ENCODE results near the gene EFHC1. TPM values are rescaled to one million over a fixed set of nuclear protein-coding genes. Genes with fewer than 3 reads are reported as not detected.
"Not testable (repeated sequence)": the region's sequence is repeated elsewhere in the genome, so short reads cannot be mapped to it uniquely, and the experiment has no call there.

Gene EFHC1
- total and polyA plus RNA-seq, 2 donors (not counting 1 experiment from before 2014, with no cell fraction given): 19.4 to 34.8 TPM

DNA sequence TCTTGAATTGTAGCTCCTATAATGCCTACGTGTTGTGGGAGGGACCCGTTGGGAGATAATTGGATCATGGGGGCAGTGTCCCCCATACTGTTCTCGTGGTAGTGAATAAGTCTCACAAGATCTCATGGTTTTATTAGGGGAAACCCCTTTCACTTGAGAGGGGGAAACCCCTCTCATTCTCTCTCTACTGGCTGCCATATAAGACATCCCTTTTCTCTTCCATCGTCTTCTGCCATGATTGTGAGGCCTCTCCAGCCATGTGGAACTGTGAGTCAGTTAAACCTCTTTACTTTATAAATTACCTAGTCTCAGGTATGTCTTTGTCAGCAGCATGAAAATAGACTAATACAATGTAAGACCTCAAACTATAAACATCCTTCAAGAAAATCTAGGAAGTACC is 35.1 kb upstream of the EFHC1 start:
- DNase-seq (peak; percentile 17), ATAC-seq (ENCODE audit: low read depth) (peak; percentile 36)
- Mint-ChIP-seq H3K27ac (no peak overlapping the region), H3K4me1 (peaks cover 26% of the 10 kb centered on the region), H3K27me3 (no peaks in the 10 kb centered on the region), H3K4me3 (no peak overlapping the region), H3K9me3 (ENCODE audit: insufficient read depth) (peaks cover 2% of the 10 kb centered on the region)
- Histone ChIP-seq H3K27ac (ENCODE audit: low read length in 2 of 2) (no peak overlapping the region), H3K27me3 (replicated peaks in 1 of 4; ENCODE audit: control extremely low read depth in 1 of 4, control insufficient read depth in 3 of 4, insufficient read depth in 4 of 4, low read length in 3 of 4) (no peaks in the 10 kb centered on the region), H3K9ac (ENCODE audit: low read length) (no peak overlapping the region), H4K20me1 (ENCODE audit: control insufficient read depth, insufficient read depth, low read length, poor library complexity, severe bottlenecking) (no peaks in the 10 kb centered on the region), H3K79me2 (ENCODE audit: control insufficient read depth, insufficient read depth, low read length) (peaks cover 2% of the 10 kb centered on the region), H3K4me3 (ENCODE audit: control extremely low read depth in 1 of 5, extremely low read depth in 1 of 5, insufficient read depth in 1 of 5, low read depth in 2 of 5, low read length in 4 of 5) (no peak overlapping the region), H2AFZ (ENCODE audit: insufficient read depth, low read depth, low read length, poor library complexity, severe bottlenecking) (no peak overlapping the region), H3K4me1 (ENCODE audit: control insufficient read depth in 2 of 2, insufficient read depth in 2 of 2, low read length in 2 of 2) (peaks cover 6 to 12% of the 10 kb centered on the region in 2 donors), H3K36me3 (replicated peaks in 1 of 2; ENCODE audit: control extremely low read depth in 1 of 2, control insufficient read depth in 1 of 2, extremely low read depth in 1 of 2, insufficient read depth in 2 of 2, low read length in 1 of 2) (peaks cover 0 to 3% of the 10 kb centered on the region in 2 experiments), H3K4me2 (replicated peaks; ENCODE audit: low read depth, low read length, poor library complexity, severe bottlenecking) (no peak overlapping the region), H3K9me3 (ENCODE audit: control extremely low read depth in 1 of 3, control insufficient read depth in 2 of 3, insufficient read depth in 1 of 3, low read length in 2 of 3) (peaks cover 0 to 4% (median 0%) of the 10 kb centered on the region in 3 donors)
- CTCF ChIA-PET: no interaction called here
- WGBS (ENCODE audit: insufficient coverage): no CpG with 5 or more reads among the region's 4 CpGs
- TF ChIP-seq EZH2 (IDR thresholded peaks at IDR 0.05; ENCODE audit: borderline replicate concordance, insufficient read depth, low read depth, low read length, poor library complexity, severe bottlenecking): no peak
- TF ChIP-seq, protein P1, sequence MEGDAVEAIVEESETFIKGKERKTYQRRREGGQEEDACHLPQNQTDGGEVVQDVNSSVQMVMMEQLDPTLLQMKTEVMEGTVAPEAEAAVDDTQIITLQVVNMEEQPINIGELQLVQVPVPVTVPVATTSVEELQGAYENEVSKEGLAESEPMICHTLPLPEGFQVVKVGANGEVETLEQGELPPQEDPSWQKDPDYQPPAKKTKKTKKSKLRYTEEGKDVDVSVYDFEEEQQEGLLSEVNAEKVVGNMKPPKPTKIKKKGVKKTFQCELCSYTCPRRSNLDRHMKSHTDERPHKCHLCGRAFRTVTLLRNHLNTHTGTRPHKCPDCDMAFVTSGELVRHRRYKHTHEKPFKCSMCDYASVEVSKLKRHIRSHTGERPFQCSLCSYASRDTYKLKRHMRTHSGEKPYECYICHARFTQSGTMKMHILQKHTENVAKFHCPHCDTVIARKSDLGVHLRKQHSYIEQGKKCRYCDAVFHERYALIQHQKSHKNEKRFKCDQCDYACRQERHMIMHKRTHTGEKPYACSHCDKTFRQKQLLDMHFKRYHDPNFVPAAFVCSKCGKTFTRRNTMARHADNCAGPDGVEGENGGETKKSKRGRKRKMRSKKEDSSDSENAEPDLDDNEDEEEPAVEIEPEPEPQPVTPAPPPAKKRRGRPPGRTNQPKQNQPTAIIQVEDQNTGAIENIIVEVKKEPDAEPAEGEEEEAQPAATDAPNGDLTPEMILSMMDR (IDR thresholded peaks at IDR 0.05): no peak
- intact Hi-C loops (cut with micrococcal nuclease): no loop called here
- POLR2A ChIA-PET: interaction anchor here (0.6 kb wide), 1 partner anchor 141 kb away, joined by 3 read pairs; no protein-coding TSS in a partner anchor

DNA sequence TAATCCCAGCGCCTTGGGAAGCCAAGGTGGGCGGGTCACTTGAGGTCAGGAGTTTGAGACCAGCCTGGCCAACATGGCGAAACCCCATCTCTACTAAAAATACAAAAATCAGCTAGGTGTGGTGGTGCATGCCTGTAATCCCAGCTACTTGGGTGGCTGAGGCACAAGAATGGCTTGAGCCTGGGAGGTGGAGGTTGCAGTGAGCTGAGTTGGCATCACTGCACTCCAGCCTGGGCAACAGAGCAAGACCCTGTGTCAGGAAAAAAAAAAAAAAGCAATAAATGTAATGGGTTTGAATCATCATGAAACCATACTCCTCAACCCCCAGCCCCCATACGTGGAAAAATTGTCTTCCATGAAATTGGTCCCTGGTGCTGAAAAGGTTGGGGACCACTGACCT is 32.0 kb upstream of the EFHC1 start:
- POLR2A ChIA-PET; intact Hi-C loops (cut with micrococcal nuclease); H4K20me1 ChIP-seq (ENCODE audit: control insufficient read depth, insufficient read depth, low read length, poor library complexity, severe bottlenecking): not testable (repeated sequence)

More for the DNA sequence above, 32.0 kb upstream of the EFHC1 start:
- not testable (repeated sequence) for H3K27me3 ChIP-seq (replicated peaks in 1 of 4; ENCODE audit: control extremely low read depth in 1 of 4, control insufficient read depth in 3 of 4, insufficient read depth in 4 of 4, low read length in 3 of 4); H3K9me3 ChIP-seq (ENCODE audit: control extremely low read depth in 1 of 3, control insufficient read depth in 2 of 3, insufficient read depth in 1 of 3, low read length in 2 of 3); H3K9me3 Mint-ChIP-seq (ENCODE audit: insufficient read depth); H2AFZ ChIP-seq (ENCODE audit: insufficient read depth, low read depth, low read length, poor library complexity, severe bottlenecking); DNase-seq; H3K9ac ChIP-seq (ENCODE audit: low read length); ATAC-seq (ENCODE audit: low read depth); H3K36me3 ChIP-seq (replicated peaks in 1 of 2; ENCODE audit: control extremely low read depth in 1 of 2, control insufficient read depth in 1 of 2, extremely low read depth in 1 of 2, insufficient read depth in 2 of 2, low read length in 1 of 2); H3K4me3 ChIP-seq (ENCODE audit: control extremely low read depth in 1 of 5, extremely low read depth in 1 of 5, insufficient read depth in 1 of 5, low read depth in 2 of 5, low read length in 4 of 5); H3K4me2 ChIP-seq (replicated peaks; ENCODE audit: low read depth, low read length, poor library complexity, severe bottlenecking); H3K4me3 Mint-ChIP-seq; H3K79me2 ChIP-seq (ENCODE audit: control insufficient read depth, insufficient read depth, low read length); H3K27me3 Mint-ChIP-seq; H3K27ac Mint-ChIP-seq; H3K27ac ChIP-seq (ENCODE audit: low read length in 2 of 2)
- H3K4me1 ChIP-seq (ENCODE audit: control insufficient read depth in 2 of 2, insufficient read depth in 2 of 2, low read length in 2 of 2): peaks cover 13 to 20% of the 10 kb centered on the region in 2 donors
- CTCF ChIA-PET: interaction anchor here (0.7 to 6.8 kb wide), 3 partner anchors 9 to 101 kb away, joined by 3 to 36 read pairs (median 4); partner anchors contain the start of gene MCM3
- H3K4me1 Mint-ChIP-seq: peaks cover 37% of the 10 kb centered on the region
- WGBS (ENCODE audit: insufficient coverage): no CpG with 5 or more reads among the region's 4 CpGs

All from B cell (primary cell).